Sigmoid colon (tissue), 4 donors: ENCODE measurements around the gene SRRM3.

Source experiments
- CTCF ChIP-seq, 4 experiments: fragments of 450-650 bp in 3 of 4; fragments of 200-600 bp in 1 of 4; IDR thresholded peaks; one replicate each; pipeline ENCODE4 v1.5.1; 2016 to 2019; ENCODE audit warnings: antibody characterized with exemption in 4 of 4, mild to moderate bottlenecking in 3 of 4, moderate library complexity in 2 of 4
- POLR2A ChIP-seq, 2 donors: fragments of 450-650 bp; IDR thresholded peaks; one replicate each; pipeline ENCODE4 v1.6.1; 2016; ENCODE audit warnings: antibody characterized with exemption in 2 of 2, mild to moderate bottlenecking in 2 of 2, moderate library complexity in 2 of 2
- POLR2AphosphoS5 ChIP-seq, 4 donors: sonication (generic); formaldehyde crosslinking; IDR thresholded peaks; one replicate each; pipeline ENCODE4 v1.6.1; 2017; ENCODE audit warnings: antibody characterized with exemption in 4 of 4

- TF ChIP-seq CTCF (IDR thresholded peaks at IDR 0.05) (no peak), POLR2A (IDR thresholded peaks at IDR 0.05) (no peak), POLR2AphosphoS5 (IDR thresholded peaks at IDR 0.05) (no peak)
These were observed 3.5 kb upstream of the SRRM3 start for GRCh38 chr7:76198202-76198601.
